ENCODE measurements around the gene CSNK1G1.
A peak's percentile ranks its signal among the peaks of the same experiment; 100 is the strongest.

Gene CSNK1G1

DNA sequence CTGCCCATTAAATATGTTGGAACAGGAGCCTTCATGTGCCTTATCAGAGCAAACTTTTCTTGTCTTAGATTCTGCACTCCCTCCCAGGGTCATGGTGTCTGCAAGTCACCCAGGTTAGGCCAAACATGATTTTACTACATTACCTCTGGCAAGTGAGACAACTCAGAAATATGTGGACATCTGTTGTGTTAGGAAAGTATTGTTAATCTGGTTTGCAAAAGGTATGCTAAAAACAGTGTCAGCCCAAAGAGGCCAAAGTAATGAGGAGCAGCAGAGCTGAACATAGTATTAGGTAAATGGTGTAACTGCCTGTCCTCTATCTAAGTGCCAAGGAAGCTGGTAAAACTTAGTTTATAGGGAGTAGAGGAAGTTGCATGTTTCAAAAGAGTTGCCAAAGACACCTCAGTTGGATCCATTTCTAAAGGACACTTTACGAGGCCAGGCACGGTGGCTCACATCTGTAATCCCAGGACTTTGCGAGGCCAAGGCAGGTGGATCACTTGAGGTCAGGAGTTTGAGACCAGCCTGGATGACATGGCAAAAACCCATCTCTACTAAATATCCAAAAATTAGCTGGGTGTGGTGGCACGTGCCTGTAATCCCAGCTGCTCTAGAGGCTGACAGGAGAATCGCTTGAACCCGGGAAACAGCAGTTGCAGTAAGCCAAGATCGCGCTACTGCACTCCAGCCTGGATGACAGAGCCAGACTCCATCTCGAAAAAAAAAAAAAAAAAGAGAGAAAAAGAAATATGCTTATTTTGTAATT lies 170.6 kb downstream of the CSNK1G1 start:
- DNase-seq = no peak

- no peak for DNase-seq
Observed at GRCh38 chr15:64182859-64183370, 173.1 kb downstream of the CSNK1G1 start.

- no peak for DNase-seq
Observed at GRCh38 chr15:64180235-64180824, 175.6 kb downstream of the CSNK1G1 start.

GRCh38 chr15:64166102-64166890 lies 189.7 kb downstream of the CSNK1G1 start:
- no peak for DNase-seq

GRCh38 chr15:64164436-64164835 lies 191.5 kb downstream of the CSNK1G1 start:
- no peak for DNase-seq

GRCh38 chr15:64163659-64164362 lies 192.2 kb downstream of the CSNK1G1 start:
- DNase-seq = no peak

GRCh38 chr15:64162869-64163658 lies 192.9 kb downstream of the CSNK1G1 start, which contains the start of gene PPIB:
Gene PPIB, minus strand, starts transcription at chr15:64163022. Its CDS starts 36 bp downstream, at chr15:64162986.
- peak; percentile 81 to 96 for DNase-seq

GRCh38 chr15:64162478-64162868 lies 193.5 kb downstream of the CSNK1G1 start:
- DNase-seq = no peak

DNA sequence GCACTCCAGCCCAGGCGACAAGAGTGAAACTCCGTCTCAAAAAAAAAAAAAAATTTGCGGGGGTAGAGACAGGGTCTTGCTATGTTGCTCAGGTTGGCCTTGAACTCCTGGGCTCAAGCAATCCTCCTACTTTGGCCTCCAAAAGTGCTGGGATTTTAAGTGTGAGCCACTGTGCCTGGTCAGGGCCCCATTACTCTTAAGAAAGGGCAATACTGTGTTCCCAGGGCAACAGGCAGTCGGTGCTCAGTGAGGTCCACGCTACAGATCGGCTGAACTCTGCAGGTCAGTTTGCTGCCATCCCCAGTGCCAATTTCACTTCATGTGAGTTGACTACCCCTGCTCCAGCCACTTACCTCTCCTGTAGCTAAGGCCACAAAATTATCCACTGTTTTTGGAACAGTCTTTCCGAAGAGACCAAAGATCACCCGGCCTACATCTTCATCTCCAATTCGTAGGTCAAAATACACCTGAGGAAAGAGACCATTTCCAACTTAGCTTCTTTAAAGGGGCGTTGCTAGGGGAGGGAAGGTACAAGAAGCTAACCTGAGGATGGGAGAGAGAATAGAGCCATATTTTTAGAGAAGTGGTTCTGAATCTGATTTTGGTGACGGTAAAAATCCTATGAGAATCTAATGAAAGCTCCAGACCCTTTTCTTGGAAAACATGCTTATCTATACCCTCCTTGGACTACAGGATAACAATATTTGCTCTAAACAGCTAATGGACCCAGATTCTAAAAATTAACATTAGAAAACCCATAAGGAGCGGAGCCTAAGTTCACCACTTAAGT lies 194.1 kb downstream of the CSNK1G1 start:
- no peak for DNase-seq

DNA sequence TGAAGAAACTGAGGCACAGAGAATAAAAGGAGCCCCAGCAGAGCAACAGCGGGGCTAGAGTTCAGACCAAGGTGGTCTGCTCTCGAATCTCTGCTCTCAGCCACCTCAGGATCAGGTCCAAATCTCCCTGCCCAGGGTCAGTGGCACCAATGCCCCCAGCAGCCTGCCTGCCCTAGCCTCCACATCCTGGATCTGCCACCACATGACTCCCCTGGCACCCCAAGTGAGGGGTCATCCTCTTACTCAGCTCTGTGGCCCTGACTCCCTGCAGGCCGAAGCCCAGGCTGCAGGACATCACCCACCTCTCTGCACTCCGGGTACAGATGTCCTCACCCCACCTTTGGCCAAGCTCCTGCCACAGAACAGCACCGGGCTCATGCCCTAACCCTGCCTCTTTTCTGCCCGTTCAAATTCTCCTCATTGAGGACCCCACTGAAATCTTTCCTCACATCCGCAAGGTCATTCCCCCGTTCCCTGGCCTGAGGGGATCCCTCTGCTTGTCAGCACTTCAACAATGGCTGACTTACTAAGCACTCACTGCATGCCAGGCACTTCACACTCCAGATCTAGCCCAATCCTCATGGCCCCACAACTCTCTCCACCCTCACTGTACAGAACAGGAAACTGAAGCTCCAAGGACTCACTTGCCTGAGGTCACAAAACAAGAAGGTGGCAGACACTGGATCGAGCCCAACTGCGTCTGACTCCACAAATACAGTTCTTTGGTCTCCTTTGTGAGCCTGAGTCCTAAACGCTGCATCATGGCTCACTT lies 197.4 kb downstream of the CSNK1G1 start:
- DNase-seq = no peak

- no peak for DNase-seq
Observed at GRCh38 chr15:64157599-64158125, 198.3 kb downstream of the CSNK1G1 start.

DNA sequence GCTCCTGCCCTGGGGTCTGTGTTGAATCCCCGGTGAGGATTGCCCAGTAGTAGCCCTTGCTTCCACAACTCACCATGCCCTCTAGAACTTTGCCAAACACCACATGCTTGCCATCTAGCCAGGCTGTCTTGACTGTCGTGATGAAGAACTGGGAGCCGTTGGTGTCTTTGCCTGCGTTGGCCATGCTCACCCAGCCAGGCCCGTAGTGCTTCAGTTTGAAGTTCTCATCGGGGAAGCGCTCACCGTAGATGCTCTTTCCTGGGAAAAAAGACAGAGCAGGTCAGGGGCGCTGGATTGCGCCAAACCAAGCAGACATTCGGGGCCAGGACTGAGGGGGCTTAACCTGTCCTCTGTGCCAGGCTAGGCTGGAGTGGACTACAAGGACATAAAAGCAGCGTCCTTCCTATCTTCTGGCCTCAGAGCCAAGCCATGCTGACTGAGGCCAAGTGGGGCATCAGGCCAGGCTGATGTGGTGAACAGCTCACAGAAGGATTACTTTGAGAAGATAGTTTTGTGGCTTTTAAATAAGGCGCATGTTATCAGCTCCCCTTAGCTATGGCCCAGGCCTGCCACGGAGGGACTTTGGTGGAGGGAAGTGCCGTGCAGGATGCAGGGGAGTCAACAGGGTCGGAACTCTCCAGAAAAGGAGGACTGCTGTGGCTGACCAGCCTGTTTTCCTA lies 199.2 kb downstream of the CSNK1G1 start:
- DNase-seq = no peak

DNA sequence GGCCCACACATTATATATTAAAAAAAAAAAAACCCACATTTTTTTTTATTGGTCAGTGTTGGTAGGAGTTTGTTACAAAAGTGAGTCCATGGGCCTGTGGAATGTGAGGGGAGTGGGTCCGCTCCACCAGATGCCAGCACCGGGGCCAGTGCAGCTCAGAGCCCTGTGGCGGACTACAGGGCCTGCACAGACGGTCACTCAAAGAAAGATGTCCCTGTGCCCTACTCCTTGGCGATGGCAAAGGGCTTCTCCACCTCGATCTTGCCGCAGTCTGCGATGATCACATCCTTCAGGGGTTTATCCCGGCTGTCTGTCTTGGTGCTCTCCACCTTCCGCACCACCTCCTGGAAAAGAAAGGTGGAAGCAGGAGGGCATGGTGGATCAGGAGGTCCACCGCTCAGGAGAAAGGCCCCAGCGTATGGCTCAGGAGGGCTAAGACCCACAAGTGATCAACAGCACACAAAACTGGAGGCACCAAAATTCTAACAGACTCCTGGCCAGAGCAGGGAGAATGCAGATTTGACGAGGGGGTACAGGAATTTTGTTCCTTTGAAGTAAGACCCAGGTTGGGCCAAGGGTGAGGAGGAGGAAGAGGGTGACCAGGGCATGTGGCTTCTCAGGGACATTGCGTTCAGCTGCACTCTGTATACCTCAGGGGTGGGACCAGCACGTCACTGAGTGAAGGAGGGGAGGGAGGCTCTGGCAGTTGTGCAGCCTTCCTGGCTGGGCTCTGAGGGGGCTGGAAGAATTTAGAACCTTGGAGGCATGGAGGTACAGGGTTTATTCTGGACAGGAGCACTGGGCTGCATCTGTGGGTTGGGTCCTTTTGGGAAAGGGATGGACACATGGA lies 199.9 kb downstream of the CSNK1G1 start:
- no peak for DNase-seq

- peak; percentile 48 to 81 for DNase-seq
Observed at GRCh38 chr15:64153480-64154367, 202.2 kb downstream of the CSNK1G1 start.

DNA sequence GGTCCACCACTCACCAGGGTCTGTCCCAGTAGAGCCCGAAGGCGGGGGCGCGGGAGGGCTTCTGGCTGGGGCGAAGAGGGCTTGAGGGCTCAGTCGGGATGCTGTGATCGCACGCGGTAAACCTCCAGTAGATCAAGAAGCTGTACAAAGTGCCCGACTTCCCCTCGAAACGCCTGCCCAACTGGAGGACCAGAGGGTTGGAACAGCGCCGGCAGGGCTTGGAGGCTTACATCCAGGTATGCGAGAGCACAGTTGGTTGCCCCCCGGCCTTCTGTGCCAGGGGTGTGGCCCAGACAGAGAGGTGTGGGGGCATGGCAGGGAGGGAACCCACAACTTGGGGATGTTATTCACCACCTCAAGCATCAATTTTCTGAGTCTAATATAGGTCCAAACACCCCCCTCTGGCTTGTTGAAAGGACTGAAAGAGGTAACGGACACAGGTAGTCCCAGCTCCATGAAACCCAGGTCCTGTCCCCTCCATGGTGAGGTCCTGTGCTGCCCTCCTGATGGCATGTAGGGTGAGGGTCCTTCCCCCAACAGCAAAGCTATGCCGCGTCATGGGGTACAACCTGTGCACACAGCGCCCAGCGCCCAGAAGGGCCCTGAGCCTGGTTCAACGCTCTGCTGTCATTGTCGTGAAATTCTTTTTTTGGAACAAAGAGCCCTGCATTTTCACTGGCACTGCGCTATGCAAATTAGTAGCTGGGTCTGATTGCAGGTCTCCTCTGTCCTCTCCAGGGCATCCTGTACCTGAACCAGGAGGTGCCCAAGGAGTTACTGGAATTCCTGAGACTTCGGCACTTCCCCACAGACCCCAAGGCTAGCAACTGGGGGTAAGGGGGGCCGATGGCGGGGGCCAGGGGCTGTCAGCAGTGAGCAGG lies 203.2 kb downstream of the CSNK1G1 start:
- DNase-seq = peak in 1 of 2 experiments; percentile 37

All from NCI-H446 (cell line).